Fibroblast of pulmonary artery (primary cell): Measurements from ENCODE around the gene CRYBB3.
A peak's percentile ranks its signal among the peaks of the same experiment; 100 is the strongest.

Experiments
- DNase-seq: peaks from one replicate; pipeline ENCODE4 v3.0.0-alpha.2; 2010; ENCODE audit warnings: low read depth
- H3K4me3 ChIP-seq: replicated peaks from 2 replicates; pipeline ENCODE4 v1.5.1; 2011; ENCODE audit warnings: low read depth, mild to moderate bottlenecking, control low read depth, low read length, moderate library complexity
- TF ChIP-seq, protein P1 (sequence below): IDR thresholded peaks from 2 replicates; pipeline ENCODE4 v1.5.1; 2011; ENCODE audit warnings: mild to moderate bottlenecking, control low read depth, low read length, inconsistent platforms; ENCODE audit errors: missing control alignments

CRYBB3 gene

DNA sequence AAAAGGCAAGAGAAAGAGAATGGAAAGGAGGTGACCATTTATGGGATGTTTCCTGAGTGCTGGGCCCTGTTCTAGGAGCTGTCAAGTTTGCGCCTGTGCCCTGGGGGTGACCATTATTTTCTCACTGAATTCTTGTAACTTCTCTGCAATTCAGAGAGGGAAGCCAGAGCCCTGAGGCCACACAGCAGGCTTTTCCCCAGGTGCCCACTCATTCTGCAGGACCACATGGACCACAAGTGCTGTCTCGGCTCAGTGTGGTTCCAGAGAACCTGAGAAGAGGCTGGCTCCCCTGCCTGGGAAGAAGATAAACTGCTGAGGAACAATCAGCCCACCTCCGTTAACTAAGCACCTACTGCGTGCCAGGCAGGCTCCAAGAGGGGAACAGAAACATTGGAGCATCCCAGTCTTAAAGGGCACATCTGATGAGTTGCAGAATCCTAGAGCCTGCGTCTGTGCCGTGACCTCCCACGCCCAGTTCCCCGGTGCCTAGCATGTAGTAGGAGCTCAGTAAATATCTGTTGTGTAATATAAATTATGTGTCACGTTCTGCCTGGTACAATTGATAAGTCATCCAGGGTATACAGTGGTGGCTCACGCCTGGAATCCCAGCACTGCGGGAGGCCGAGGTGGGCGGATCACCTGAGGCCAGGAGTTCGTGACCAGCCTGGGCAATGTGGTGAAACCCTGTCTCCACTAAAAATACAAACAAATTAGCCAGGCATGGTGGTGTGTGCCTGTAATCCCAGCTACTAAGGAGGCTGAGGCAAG lies 31.6 kb upstream of the CRYBB3 start:
- TF ChIP-seq, protein P1, sequence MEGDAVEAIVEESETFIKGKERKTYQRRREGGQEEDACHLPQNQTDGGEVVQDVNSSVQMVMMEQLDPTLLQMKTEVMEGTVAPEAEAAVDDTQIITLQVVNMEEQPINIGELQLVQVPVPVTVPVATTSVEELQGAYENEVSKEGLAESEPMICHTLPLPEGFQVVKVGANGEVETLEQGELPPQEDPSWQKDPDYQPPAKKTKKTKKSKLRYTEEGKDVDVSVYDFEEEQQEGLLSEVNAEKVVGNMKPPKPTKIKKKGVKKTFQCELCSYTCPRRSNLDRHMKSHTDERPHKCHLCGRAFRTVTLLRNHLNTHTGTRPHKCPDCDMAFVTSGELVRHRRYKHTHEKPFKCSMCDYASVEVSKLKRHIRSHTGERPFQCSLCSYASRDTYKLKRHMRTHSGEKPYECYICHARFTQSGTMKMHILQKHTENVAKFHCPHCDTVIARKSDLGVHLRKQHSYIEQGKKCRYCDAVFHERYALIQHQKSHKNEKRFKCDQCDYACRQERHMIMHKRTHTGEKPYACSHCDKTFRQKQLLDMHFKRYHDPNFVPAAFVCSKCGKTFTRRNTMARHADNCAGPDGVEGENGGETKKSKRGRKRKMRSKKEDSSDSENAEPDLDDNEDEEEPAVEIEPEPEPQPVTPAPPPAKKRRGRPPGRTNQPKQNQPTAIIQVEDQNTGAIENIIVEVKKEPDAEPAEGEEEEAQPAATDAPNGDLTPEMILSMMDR: no peak
- DNase-seq: no peak
- H3K4me3 ChIP-seq: no peak overlapping the region

DNA sequence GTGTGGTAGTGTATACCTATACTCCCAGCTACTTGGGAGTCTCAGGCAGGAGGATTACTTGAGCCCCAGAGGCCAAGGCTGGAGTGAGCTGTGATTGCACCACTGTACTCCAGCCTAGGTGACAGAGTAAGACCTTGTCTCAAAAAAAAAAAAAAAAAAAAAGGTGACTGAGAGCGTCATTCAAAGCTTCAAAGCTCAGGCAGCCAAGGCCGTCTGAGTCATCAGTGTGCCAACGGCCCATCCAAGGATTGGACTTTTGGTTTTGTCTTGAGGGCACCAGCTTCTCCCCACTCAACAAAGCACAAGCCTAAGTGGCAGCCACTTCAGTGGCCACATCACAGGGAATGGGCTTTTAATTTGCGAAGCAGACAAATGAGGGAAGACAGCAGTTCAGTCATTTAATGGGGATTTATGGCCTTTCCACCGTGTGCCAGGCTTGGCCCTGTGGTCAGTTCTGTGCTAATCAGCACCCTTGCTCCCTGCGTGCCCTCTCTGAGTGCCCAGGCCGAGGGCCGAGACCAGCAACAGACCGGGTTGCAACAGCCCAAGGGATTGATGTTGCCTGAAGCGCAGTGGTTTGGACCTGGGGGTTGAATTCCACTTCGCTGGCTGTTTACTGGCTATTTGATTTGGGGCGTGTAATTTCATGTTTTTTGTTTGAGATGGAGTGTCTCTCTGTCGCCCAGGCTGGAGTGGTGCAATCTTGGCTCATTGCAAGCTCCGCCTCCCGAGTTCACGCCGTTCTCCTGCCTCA lies 30.2 kb upstream of the CRYBB3 start:
- DNase-seq: no peak
- H3K4me3 ChIP-seq: no peak overlapping the region
- TF ChIP-seq, protein P1: no peak

DNA sequence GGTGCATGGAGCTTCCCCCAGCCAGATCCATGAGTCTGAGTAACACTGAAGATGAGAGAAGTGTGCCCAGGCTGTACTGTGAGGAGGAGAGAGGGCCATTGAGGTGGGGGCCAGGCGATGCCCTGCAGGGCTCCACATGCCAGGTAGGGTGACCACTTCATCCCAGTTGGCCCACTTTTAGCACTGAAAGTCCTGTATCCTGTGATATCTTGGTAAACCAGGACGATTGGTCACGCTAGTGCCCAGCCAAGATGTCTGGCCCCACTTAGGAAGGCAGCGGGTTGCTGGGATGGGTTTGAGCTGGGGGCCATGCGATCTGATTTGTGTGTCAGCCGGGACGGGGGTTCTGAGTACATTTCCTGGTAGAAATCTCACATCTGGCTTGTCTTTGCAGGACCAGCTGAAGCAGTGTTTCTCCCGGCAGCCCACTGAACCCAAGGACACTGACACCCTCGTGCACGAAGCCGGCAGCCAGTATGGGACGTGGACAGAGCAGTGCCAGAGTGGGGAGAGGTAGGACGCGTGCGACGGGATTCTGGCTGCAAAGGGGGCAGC lies 29.2 kb upstream of the CRYBB3 start:
- DNase-seq: no peak
- TF ChIP-seq, protein P1: no peak
- H3K4me3 ChIP-seq: no peak overlapping the region

DNA sequence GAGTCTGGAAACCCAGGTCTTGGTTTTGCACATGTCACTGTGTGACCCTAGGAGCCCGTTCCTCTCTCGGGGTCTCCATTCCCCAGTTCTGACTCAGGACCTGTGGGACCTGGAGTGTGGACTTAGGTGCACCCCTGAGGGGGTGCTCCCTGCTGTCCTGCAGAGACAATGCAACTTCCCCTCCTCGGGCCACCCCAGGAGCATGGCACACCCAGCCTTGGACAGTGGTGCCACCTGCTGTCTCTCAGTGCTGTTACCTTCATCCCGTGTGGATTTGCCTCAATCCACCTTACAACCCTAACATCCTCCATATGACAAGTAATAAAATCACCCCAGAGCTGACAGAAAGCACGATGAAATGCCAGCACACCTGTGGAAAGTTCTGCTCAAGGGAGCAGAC lies 27.5 kb upstream of the CRYBB3 start:
- TF ChIP-seq, protein P1: peak; percentile 39
- no peak overlapping the region for H3K4me3 ChIP-seq
- DNase-seq: no peak

DNA sequence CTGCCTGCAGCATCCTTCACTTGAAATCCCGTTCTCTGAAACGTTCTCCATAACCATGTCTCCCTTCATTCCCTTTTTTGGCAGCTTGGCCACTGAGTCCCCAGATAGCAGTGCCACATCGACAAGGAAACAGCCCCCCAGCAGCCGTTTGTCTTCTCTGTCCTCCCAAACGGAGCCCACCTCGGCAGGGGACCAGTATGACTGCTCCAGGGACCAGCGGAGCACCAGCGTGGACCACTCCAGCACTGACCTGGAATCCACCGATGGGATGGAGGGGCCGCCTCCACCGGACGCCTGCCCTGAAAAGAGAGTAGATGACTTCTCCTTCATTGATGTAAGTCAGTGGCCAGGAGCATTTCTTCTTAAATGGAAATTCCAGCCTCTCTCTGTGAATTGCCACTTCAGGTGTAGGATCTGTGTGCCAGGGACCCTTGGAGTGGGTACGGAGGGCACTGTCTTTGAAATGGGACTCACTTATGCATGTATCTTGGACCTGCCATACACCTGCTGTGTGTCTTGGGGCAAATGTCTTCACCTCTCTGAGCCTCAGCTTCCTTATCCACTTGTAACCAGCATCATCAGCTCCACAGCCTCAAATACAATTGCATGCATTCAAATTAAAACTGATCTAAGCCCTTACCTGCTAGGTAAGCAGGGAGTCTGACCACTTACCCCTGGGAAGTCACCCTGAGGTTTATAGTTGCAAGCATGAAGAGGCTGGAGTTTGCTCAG lies 25.3 kb upstream of the CRYBB3 start:
- TF ChIP-seq, protein P1: no peak
- DNase-seq: no peak
- H3K4me3 ChIP-seq: no peak overlapping the region

DNA sequence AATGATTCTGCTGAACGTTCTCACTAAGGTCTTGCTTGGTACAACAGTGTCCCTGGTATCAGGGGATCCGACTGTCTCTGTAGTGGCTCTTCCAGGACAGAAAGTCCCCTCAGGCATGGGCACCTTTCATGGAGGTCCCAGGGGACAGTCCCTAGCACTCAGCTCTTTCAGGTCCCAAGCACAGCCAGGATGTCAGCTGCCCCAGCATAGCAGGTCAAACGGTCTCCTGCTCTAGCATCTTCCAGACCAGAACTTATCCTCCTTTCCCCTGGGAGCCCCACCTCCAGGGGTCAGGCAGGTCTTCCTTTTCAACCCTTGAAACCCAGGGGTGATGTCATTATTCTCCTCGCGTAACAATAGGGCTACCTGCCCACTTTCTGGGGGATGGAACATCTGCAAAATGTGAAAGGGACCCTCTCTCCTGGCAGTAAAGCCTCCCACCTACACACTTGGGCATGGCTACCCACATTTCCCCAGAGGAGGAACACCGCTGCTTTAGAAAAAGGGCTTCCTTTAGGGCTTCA lies 24.7 kb upstream of the CRYBB3 start:
- H3K4me3 ChIP-seq: no peak overlapping the region
- TF ChIP-seq, protein P1: no peak
- DNase-seq: no peak
